Measurements from ENCODE around the gene GOLGA6L6.
"Not testable (repeated sequence)": the region's sequence is repeated elsewhere in the genome, so short reads cannot be mapped to it uniquely, and the experiment has no call there.

Gene GOLGA6L6

GRCh38 chr15:20541700-20542099, at the start of gene GOLGA6L6:
TSS of gene GOLGA6L6 (minus strand) at chr15:20541800. CDS start at chr15:20541709, 91 bp downstream.
- H3K4me1 ChIP-seq (ENCODE audit: control insufficient read depth, insufficient read depth, low read length); H3K27me3 ChIP-seq (ENCODE audit: control insufficient read depth in 1 of 2, insufficient read depth in 2 of 2, low read length in 2 of 2); H3K36me3 ChIP-seq (ENCODE audit: control insufficient read depth in 2 of 2, insufficient read depth in 2 of 2, low read length in 2 of 2); H3K4me3 ChIP-seq (ENCODE audit: low read length in 2 of 2); H3K9ac ChIP-seq (ENCODE audit: low read length in 2 of 2); H3K9me3 ChIP-seq (ENCODE audit: control insufficient read depth in 2 of 2, low read length in 2 of 2); H3K27ac ChIP-seq (ENCODE audit: low read length): not testable (repeated sequence)

- not testable (repeated sequence) for H3K9me3 ChIP-seq (ENCODE audit: control insufficient read depth in 2 of 2, low read length in 2 of 2); H3K36me3 ChIP-seq (ENCODE audit: control insufficient read depth in 2 of 2, insufficient read depth in 2 of 2, low read length in 2 of 2); H3K4me3 ChIP-seq (ENCODE audit: low read length in 2 of 2); H3K9ac ChIP-seq (ENCODE audit: low read length in 2 of 2); H3K4me1 ChIP-seq (ENCODE audit: control insufficient read depth, insufficient read depth, low read length); H3K27me3 ChIP-seq (ENCODE audit: control insufficient read depth in 1 of 2, insufficient read depth in 2 of 2, low read length in 2 of 2); H3K27ac ChIP-seq (ENCODE audit: low read length)
Observed at GRCh38 chr15:20590069-20590468, 48.5 kb upstream of the GOLGA6L6 start.

GRCh38 chr15:20586821-20587220, 45.2 kb upstream of the GOLGA6L6 start:
- not testable (repeated sequence) for H3K27me3 ChIP-seq (ENCODE audit: control insufficient read depth in 1 of 2, insufficient read depth in 2 of 2, low read length in 2 of 2); H3K4me3 ChIP-seq (ENCODE audit: low read length in 2 of 2)

GRCh38 chr15:20582726-20583115, 41.1 kb upstream of the GOLGA6L6 start:
- not testable (repeated sequence) for H3K4me1 ChIP-seq (ENCODE audit: control insufficient read depth, insufficient read depth, low read length); H3K9ac ChIP-seq (ENCODE audit: low read length in 2 of 2); H3K4me3 ChIP-seq (ENCODE audit: low read length in 2 of 2); H3K27ac ChIP-seq (ENCODE audit: low read length); H3K27me3 ChIP-seq (ENCODE audit: control insufficient read depth in 1 of 2, insufficient read depth in 2 of 2, low read length in 2 of 2); H3K9me3 ChIP-seq (ENCODE audit: control insufficient read depth in 2 of 2, low read length in 2 of 2); H3K36me3 ChIP-seq (ENCODE audit: control insufficient read depth in 2 of 2, insufficient read depth in 2 of 2, low read length in 2 of 2)

More at GRCh38 chr15:20586821-20587220, 45.2 kb upstream of the GOLGA6L6 start:
- not testable (repeated sequence) for H3K9me3 ChIP-seq (ENCODE audit: control insufficient read depth in 2 of 2, low read length in 2 of 2); H3K4me1 ChIP-seq (ENCODE audit: control insufficient read depth, insufficient read depth, low read length); H3K27ac ChIP-seq (ENCODE audit: low read length); H3K9ac ChIP-seq (ENCODE audit: low read length in 2 of 2); H3K36me3 ChIP-seq (ENCODE audit: control insufficient read depth in 2 of 2, insufficient read depth in 2 of 2, low read length in 2 of 2)

- not testable (repeated sequence) for H3K4me1 ChIP-seq (ENCODE audit: control insufficient read depth, insufficient read depth, low read length); H3K27ac ChIP-seq (ENCODE audit: low read length)
Observed at GRCh38 chr15:20582109-20582725, 40.6 kb upstream of the GOLGA6L6 start.

GRCh38 chr15:20581261-20582108, 39.9 kb upstream of the GOLGA6L6 start:
- not testable (repeated sequence) for H3K4me1 ChIP-seq (ENCODE audit: control insufficient read depth, insufficient read depth, low read length)

More at GRCh38 chr15:20582109-20582725, 40.6 kb upstream of the GOLGA6L6 start:
- not testable (repeated sequence) for H3K36me3 ChIP-seq (ENCODE audit: control insufficient read depth in 2 of 2, insufficient read depth in 2 of 2, low read length in 2 of 2); H3K9ac ChIP-seq (ENCODE audit: low read length in 2 of 2); H3K27me3 ChIP-seq (ENCODE audit: control insufficient read depth in 1 of 2, insufficient read depth in 2 of 2, low read length in 2 of 2); H3K4me3 ChIP-seq (ENCODE audit: low read length in 2 of 2); H3K9me3 ChIP-seq (ENCODE audit: control insufficient read depth in 2 of 2, low read length in 2 of 2)

GRCh38 chr15:20579662-20580061, 38.1 kb upstream of the GOLGA6L6 start:
- not testable (repeated sequence) for H3K27ac ChIP-seq (ENCODE audit: low read length); H3K9ac ChIP-seq (ENCODE audit: low read length in 2 of 2); H3K4me1 ChIP-seq (ENCODE audit: control insufficient read depth, insufficient read depth, low read length); H3K9me3 ChIP-seq (ENCODE audit: control insufficient read depth in 2 of 2, low read length in 2 of 2); H3K4me3 ChIP-seq (ENCODE audit: low read length in 2 of 2); H3K36me3 ChIP-seq (ENCODE audit: control insufficient read depth in 2 of 2, insufficient read depth in 2 of 2, low read length in 2 of 2); H3K27me3 ChIP-seq (ENCODE audit: control insufficient read depth in 1 of 2, insufficient read depth in 2 of 2, low read length in 2 of 2)

More at GRCh38 chr15:20581261-20582108, 39.9 kb upstream of the GOLGA6L6 start:
- not testable (repeated sequence) for H3K9me3 ChIP-seq (ENCODE audit: control insufficient read depth in 2 of 2, low read length in 2 of 2); H3K9ac ChIP-seq (ENCODE audit: low read length in 2 of 2); H3K27ac ChIP-seq (ENCODE audit: low read length); H3K27me3 ChIP-seq (ENCODE audit: control insufficient read depth in 1 of 2, insufficient read depth in 2 of 2, low read length in 2 of 2); H3K4me3 ChIP-seq (ENCODE audit: low read length in 2 of 2); H3K36me3 ChIP-seq (ENCODE audit: control insufficient read depth in 2 of 2, insufficient read depth in 2 of 2, low read length in 2 of 2)

- H3K9me3 ChIP-seq (ENCODE audit: control insufficient read depth in 2 of 2, low read length in 2 of 2); H3K27me3 ChIP-seq (ENCODE audit: control insufficient read depth in 1 of 2, insufficient read depth in 2 of 2, low read length in 2 of 2); H3K9ac ChIP-seq (ENCODE audit: low read length in 2 of 2); H3K4me3 ChIP-seq (ENCODE audit: low read length in 2 of 2); H3K4me1 ChIP-seq (ENCODE audit: control insufficient read depth, insufficient read depth, low read length); H3K36me3 ChIP-seq (ENCODE audit: control insufficient read depth in 2 of 2, insufficient read depth in 2 of 2, low read length in 2 of 2); H3K27ac ChIP-seq (ENCODE audit: low read length): not testable (repeated sequence)
Observed at GRCh38 chr15:20551289-20551688, 9.7 kb upstream of the GOLGA6L6 start.

GRCh38 chr15:20505926-20506658, 35.5 kb downstream of the GOLGA6L6 start:
- H3K4me3 ChIP-seq (ENCODE audit: low read length in 2 of 2); H3K9ac ChIP-seq (ENCODE audit: low read length in 2 of 2); H3K4me1 ChIP-seq (ENCODE audit: control insufficient read depth, insufficient read depth, low read length); H3K36me3 ChIP-seq (ENCODE audit: control insufficient read depth in 2 of 2, insufficient read depth in 2 of 2, low read length in 2 of 2); H3K27me3 ChIP-seq (ENCODE audit: control insufficient read depth in 1 of 2, insufficient read depth in 2 of 2, low read length in 2 of 2); H3K27ac ChIP-seq (ENCODE audit: low read length); H3K9me3 ChIP-seq (ENCODE audit: control insufficient read depth in 2 of 2, low read length in 2 of 2): not testable (repeated sequence)

- not testable (repeated sequence) for H3K36me3 ChIP-seq (ENCODE audit: control insufficient read depth in 2 of 2, insufficient read depth in 2 of 2, low read length in 2 of 2); H3K4me1 ChIP-seq (ENCODE audit: control insufficient read depth, insufficient read depth, low read length); H3K27ac ChIP-seq (ENCODE audit: low read length); H3K9ac ChIP-seq (ENCODE audit: low read length in 2 of 2); H3K4me3 ChIP-seq (ENCODE audit: low read length in 2 of 2); H3K27me3 ChIP-seq (ENCODE audit: control insufficient read depth in 1 of 2, insufficient read depth in 2 of 2, low read length in 2 of 2); H3K9me3 ChIP-seq (ENCODE audit: control insufficient read depth in 2 of 2, low read length in 2 of 2)
Observed at GRCh38 chr15:20502839-20503238, 38.8 kb downstream of the GOLGA6L6 start.
